HCT116 (cell line): ENCODE measurements around the gene RTL1. TPM values are rescaled to one million over a fixed set of nuclear protein-coding genes. Genes with fewer than 3 reads are reported as not detected.

Source experiments
- ATAC-seq: fragments of 200-7000 bp; cut with Tn5 transposase; 2 replicates; pipeline ENCODE4 v1.9.1; 2020; ENCODE audit warnings: mild to moderate bottlenecking, moderate library complexity
- BruUV-seq: library from RNA; stranded (reverse); fragments of 400-500 nt; replicated peaks from 2 replicates; lab custom pipeline; 2021; lab: Mats Ljungman, UMichigan
- CTCF ChIA-PET: fragments of 300-600 bp; sonication (Branson Sonifier 250); formaldehyde crosslinking; loops from one replicate; lab custom pipeline; 2021; ENCODE audit warnings: antibody characterized with exemption; lab: Charles Lee
- POLR2A ChIA-PET: fragments of 300-600, 350-600 bp; sonication (Branson Sonifier 250); formaldehyde crosslinking; loops from one replicate; lab custom pipeline; 2021; ENCODE audit warnings: antibody characterized with exemption; lab: Charles Lee
- RAD21 ChIA-PET, 2 experiments: fragments of 300-600 bp; sonication (Branson Sonifier 250); formaldehyde crosslinking; loops; one replicate each; lab custom pipeline; 2023; ENCODE audit warnings: low total read pairs in 2 of 2; ENCODE audit not compliant: uncharacterized antibody in 2 of 2, unreplicated experiment in 2 of 2, low non-redundant PET in 1 of 2; lab: Charles Lee
- DNase-seq: peaks from one replicate; pipeline ENCODE4 v3.0.0-alpha.2; 2010; ENCODE audit warnings: low read depth, low spot score
- H2AFZ ChIP-seq: fragments of 200-600 bp; shearing (Covaris generic), sonication (generic); 2 replicates; pipeline ENCODE4 v1.6.1; 2017; ENCODE audit warnings: low read depth, mixed run types, mixed read lengths, antibody characterized with exemption, low read length; ENCODE audit not compliant: poor library complexity, severe bottlenecking
- H3K27ac ChIP-seq: 2 replicates; pipeline ENCODE4 v1.5.1; 2012; ENCODE audit warnings: low read depth, low read length
- H3K27me3 ChIP-seq: fragments of 200-600 bp; sonication (generic); 2 replicates; pipeline ENCODE4 v1.6.1; 2016; ENCODE audit warnings: mixed run types, low read length, mixed read lengths; ENCODE audit not compliant: insufficient read depth
- H3K36me3 ChIP-seq, 2 experiments: fragments of 200-500 bp in 1 of 2; fragments of 200-600 bp in 1 of 2; sonication (Bioruptor generic) in 1 of 2; sonication (generic) in 1 of 2; 2 replicates each; pipeline versions ENCODE4 v1.5.1 to v1.6.1; 2014 to 2016; ENCODE audit warnings: low read length in 2 of 2, inconsistent platforms in 1 of 2, mixed read lengths in 1 of 2, mixed run types in 1 of 2; ENCODE audit not compliant: insufficient read depth in 2 of 2, control insufficient read depth in 1 of 2
- H3K4me1 ChIP-seq, 2 experiments: fragments of 200-600 bp in 1 of 2; sonication (generic) in 1 of 2; 2 replicates each; pipeline versions ENCODE4 v1.5.1 to v1.6.1; 2012 to 2017; ENCODE audit warnings: low read length in 2 of 2, inconsistent platforms in 1 of 2, mild to moderate bottlenecking in 1 of 2, mixed read lengths in 1 of 2, mixed run types in 1 of 2, moderate library complexity in 1 of 2; ENCODE audit not compliant: insufficient read depth in 2 of 2, control insufficient read depth in 1 of 2
- H3K4me2 ChIP-seq: fragments of 200-600 bp; sonication (generic); 2 replicates; pipeline ENCODE4 v1.6.1; 2017; ENCODE audit warnings: mixed run types, low read length, mixed read lengths
- H3K4me3 ChIP-seq, 2 experiments: fragments of 200-600 bp in 1 of 2; sonication (generic) in 1 of 2; replicated peaks in 1 of 2; 2 replicates each; pipeline ENCODE4 v1.5.1; 2011 to 2016; ENCODE audit warnings: low read length in 2 of 2, control low read depth in 1 of 2, low read depth in 1 of 2, mild to moderate bottlenecking in 1 of 2, mixed read lengths in 1 of 2, mixed run types in 1 of 2
- H3K79me2 ChIP-seq: fragments of 200-600 bp; sonication (generic); 2 replicates; pipeline ENCODE4 v1.6.1; 2017; ENCODE audit warnings: mild to moderate bottlenecking, mixed run types, low read length, moderate library complexity, mixed read lengths; ENCODE audit not compliant: insufficient read depth
- H3K9ac ChIP-seq: fragments of 200-600 bp; sonication (generic); 2 replicates; pipeline ENCODE4 v1.6.1; 2016; ENCODE audit warnings: low read length, mixed read lengths
- H3K9me2 ChIP-seq: fragments of 200-600 bp; sonication (generic), shearing (Covaris generic); 2 replicates; pipeline ENCODE4 v1.6.1; 2017; ENCODE audit warnings: mixed run types, mild to moderate bottlenecking, moderate library complexity; ENCODE audit not compliant: insufficient read depth
- H3K9me3 ChIP-seq, 2 experiments: fragments of 200-500 bp in 1 of 2; fragments of 200-600 bp in 1 of 2; sonication (Bioruptor generic) in 1 of 2; sonication (generic) in 1 of 2; 2 replicates each; pipeline ENCODE4 v1.6.1; 2014 to 2017; ENCODE audit warnings: low read length in 2 of 2, mixed read lengths in 2 of 2, inconsistent platforms in 1 of 2, low read depth in 1 of 2, mild to moderate bottlenecking in 1 of 2, mixed run types in 1 of 2, moderate library complexity in 1 of 2; ENCODE audit not compliant: control insufficient read depth in 1 of 2, insufficient read depth in 1 of 2
- H4K20me1 ChIP-seq: fragments of 200-600 bp; sonication (generic), shearing (Covaris generic); 2 replicates; pipeline ENCODE4 v1.6.1; 2017; ENCODE audit warnings: mixed run types, mild to moderate bottlenecking, moderate library complexity; ENCODE audit not compliant: insufficient read depth
- CBX3 ChIP-seq: IDR thresholded peaks from 2 replicates; pipeline ENCODE4 v1.6.1; 2012; ENCODE audit warnings: low read depth
- CEBPB ChIP-seq: IDR thresholded peaks from 2 replicates; pipeline ENCODE4 v1.6.1; 2012; ENCODE audit warnings: low read depth
- ELF1 ChIP-seq: IDR thresholded peaks from 2 replicates; pipeline ENCODE4 v1.6.1; 2012; ENCODE audit warnings: low read depth, borderline replicate concordance
- EZH2 ChIP-seq: fragments of 200-600 bp; sonication (generic); IDR thresholded peaks from 2 replicates; pipeline ENCODE4 v1.6.1; 2017; ENCODE audit warnings: antibody characterized with exemption, mixed run types
- EZH2phosphoT487 ChIP-seq: fragments of 200-600 bp; IDR thresholded peaks from 2 replicates; pipeline ENCODE4 v1.6.1; 2018; ENCODE audit warnings: antibody characterized with exemption, borderline replicate concordance
- FOSL1 ChIP-seq: IDR thresholded peaks from 2 replicates; pipeline ENCODE4 v1.6.1; 2012; ENCODE audit warnings: low read depth
- JUND ChIP-seq: IDR thresholded peaks from 2 replicates; pipeline ENCODE4 v1.6.1; 2012
- POLR2A ChIP-seq: IDR thresholded peaks from 2 replicates; pipeline ENCODE4 v1.7.0; 2011; ENCODE audit warnings: borderline replicate concordance; ENCODE audit not compliant: insufficient read depth, insufficient read length; ENCODE audit errors: extremely low read depth
- SRF ChIP-seq: IDR thresholded peaks from 2 replicates; pipeline ENCODE4 v1.6.1; 2012; ENCODE audit warnings: low read depth
- TCF7L2 ChIP-seq: IDR thresholded peaks from 2 replicates; pipeline ENCODE4 v1.7.0; 2011; ENCODE audit warnings: borderline replicate concordance, inconsistent platforms; ENCODE audit not compliant: insufficient read depth, insufficient read length; ENCODE audit errors: extremely low read depth
- ZNF274 ChIP-seq: fragments of 200-500 bp; sonication (Bioruptor generic); IDR thresholded peaks from 2 replicates; pipeline ENCODE4 v1.6.1; 2014; ENCODE audit warnings: mild to moderate bottlenecking, low read depth, low read length, inconsistent platforms
- intact Hi-C: fragments of 100-400 bp; cut with micrococcal nuclease; formaldehyde crosslinking; loops from 2 replicates; pipeline ENCODE4 v1.10.0; 2022
- total RNA-seq: library from RNA; stranded (reverse); gene quantifications from one replicate; pipeline ENCODE4 v1.2.1, GENCODE V29; 2021; ENCODE audit not compliant: unreplicated experiment
- TF ChIP-seq, protein P1 (sequence below): IDR thresholded peaks from 2 replicates; pipeline ENCODE4 v1.6.1; 2012
- TF ChIP-seq, protein P2 (sequence below): IDR thresholded peaks from 2 replicates; pipeline ENCODE4 v1.6.1; 2011; ENCODE audit warnings: mild to moderate bottlenecking, low read length, moderate library complexity; ENCODE audit not compliant: insufficient replicate concordance; ENCODE audit errors: extremely low read depth

Gene RTL1
- total RNA-seq, 1 experiment from 2014 or later: not detected

DNA sequence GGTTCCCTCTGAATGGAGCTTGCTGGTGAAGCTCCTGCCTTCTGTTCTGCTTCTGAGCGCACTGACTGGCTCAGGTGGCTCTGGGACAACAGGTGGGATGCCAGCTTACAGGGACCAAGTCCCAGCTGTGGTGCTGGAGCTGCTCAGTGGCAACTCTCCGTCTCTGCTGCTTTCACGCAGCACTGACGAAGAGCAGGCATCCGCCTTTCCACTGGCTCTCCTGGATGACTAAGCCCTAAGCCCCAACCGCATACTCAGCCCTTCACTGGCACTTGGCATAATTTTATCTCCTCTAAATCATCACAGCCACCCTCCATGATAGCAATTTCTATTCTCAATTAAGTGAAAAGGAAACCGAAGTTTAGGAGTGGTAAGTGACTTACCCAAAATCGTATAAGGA, 3.7 kb upstream of the RTL1 start:
- no peaks in the 10 kb centered on the region for H3K9me3 ChIP-seq
- no peak overlapping the region for H2AFZ ChIP-seq
- intact Hi-C loops: loop anchor here (2.0 to 10.0 kb wide), 2 partner anchors 492 to 722 kb away; no protein-coding TSS in a partner anchor
- H3K36me3 ChIP-seq: no peaks in the 10 kb centered on the region
- no peak for ATAC-seq
- BruUV-seq: no TSS peak
- H3K27ac ChIP-seq: no peak overlapping the region
- ChIA-PET CTCF (interaction anchor here (1.1 kb wide), 1 partner anchor 328 kb away, joined by 5 read pairs; no protein-coding TSS in a partner anchor), POLR2A (no interaction called here), RAD21 (no interaction called here)
- no peak overlapping the region for H3K9ac ChIP-seq
- H3K4me3 ChIP-seq: no peak overlapping the region
- H3K4me2 ChIP-seq: no peak overlapping the region
- H3K27me3 ChIP-seq: 0 out of 2 replicates have a peak, but pooled peaks cover 6% of the 10 kb centered on the region
- H3K79me2 ChIP-seq: no peaks in the 10 kb centered on the region
- H3K4me1 ChIP-seq: no peaks in the 10 kb centered on the region
- TF ChIP-seq TCF7L2 (no peak), EZH2phosphoT487 (no peak), POLR2A (no peak), EZH2 (no peak), CBX3 (no peak), CEBPB (no peak), ZNF274 (no peak), ELF1 (no peak), FOSL1 (no peak), JUND (no peak), SRF (no peak)
- TF ChIP-seq, protein P1, sequence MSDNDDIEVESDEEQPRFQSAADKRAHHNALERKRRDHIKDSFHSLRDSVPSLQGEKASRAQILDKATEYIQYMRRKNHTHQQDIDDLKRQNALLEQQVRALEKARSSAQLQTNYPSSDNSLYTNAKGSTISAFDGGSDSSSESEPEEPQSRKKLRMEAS: no peak
- TF ChIP-seq, protein P2, sequence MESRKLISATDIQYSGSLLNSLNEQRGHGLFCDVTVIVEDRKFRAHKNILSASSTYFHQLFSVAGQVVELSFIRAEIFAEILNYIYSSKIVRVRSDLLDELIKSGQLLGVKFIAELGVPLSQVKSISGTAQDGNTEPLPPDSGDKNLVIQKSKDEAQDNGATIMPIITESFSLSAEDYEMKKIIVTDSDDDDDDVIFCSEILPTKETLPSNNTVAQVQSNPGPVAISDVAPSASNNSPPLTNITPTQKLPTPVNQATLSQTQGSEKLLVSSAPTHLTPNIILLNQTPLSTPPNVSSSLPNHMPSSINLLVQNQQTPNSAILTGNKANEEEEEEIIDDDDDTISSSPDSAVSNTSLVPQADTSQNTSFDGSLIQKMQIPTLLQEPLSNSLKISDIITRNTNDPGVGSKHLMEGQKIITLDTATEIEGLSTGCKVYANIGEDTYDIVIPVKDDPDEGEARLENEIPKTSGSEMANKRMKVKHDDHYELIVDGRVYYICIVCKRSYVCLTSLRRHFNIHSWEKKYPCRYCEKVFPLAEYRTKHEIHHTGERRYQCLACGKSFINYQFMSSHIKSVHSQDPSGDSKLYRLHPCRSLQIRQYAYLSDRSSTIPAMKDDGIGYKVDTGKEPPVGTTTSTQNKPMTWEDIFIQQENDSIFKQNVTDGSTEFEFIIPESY: no peak
- DNase-seq: no peak
- H4K20me1 ChIP-seq: no peaks in the 10 kb centered on the region
- no peaks in the 10 kb centered on the region for H3K9me2 ChIP-seq
